Loucy (cell line): ENCODE results near the gene TMEM235.

ENCODE experiments used
- H2AFZ ChIP-seq: fragments of 200-600 bp; sonication (generic); 2 replicates; pipeline ENCODE4 v1.6.0; 2016; ENCODE audit warnings: antibody characterized with exemption, mild to moderate bottlenecking, low read length, moderate library complexity
- H3F3A ChIP-seq: fragments of 200-600 bp; 2 replicates; pipeline ENCODE4 v1.6.0; 2016; ENCODE audit warnings: antibody characterized with exemption, low read depth, mild to moderate bottlenecking
- H3K27me3 ChIP-seq: fragments of 200-600 bp; sonication (generic); 2 replicates; pipeline ENCODE4 v1.6.1; 2014; ENCODE audit warnings: low read length, mild to moderate bottlenecking; ENCODE audit not compliant: insufficient read depth, poor library complexity, severe bottlenecking
- H3K36me3 ChIP-seq: fragments of 200-600 bp; sonication (generic); 2 replicates; pipeline ENCODE4 v1.6.1; 2016; ENCODE audit warnings: low read length; ENCODE audit not compliant: insufficient read depth
- H3K4me1 ChIP-seq: fragments of 200-600 bp; sonication (generic); 2 replicates; pipeline ENCODE4 v1.5.1; 2014; ENCODE audit warnings: low read length, mild to moderate bottlenecking; ENCODE audit not compliant: insufficient read depth, poor library complexity, severe bottlenecking
- H3K4me2 ChIP-seq: fragments of 200-600 bp; sonication (generic); 2 replicates; pipeline ENCODE4 v1.6.0; 2014; ENCODE audit warnings: antibody characterized with exemption, low read length, low read depth, mild to moderate bottlenecking; ENCODE audit not compliant: poor library complexity, severe bottlenecking
- H3K4me3 ChIP-seq: fragments of 200-600 bp; sonication (generic); 2 replicates; pipeline ENCODE4 v1.5.1; 2014; ENCODE audit warnings: low read length, mild to moderate bottlenecking, mixed read lengths; ENCODE audit not compliant: poor library complexity, severe bottlenecking
- H3K79me2 ChIP-seq: fragments of 200-600 bp; sonication (generic); 2 replicates; pipeline ENCODE4 v1.6.1; 2014; ENCODE audit warnings: low read length; ENCODE audit not compliant: insufficient read depth
- H3K9ac ChIP-seq: fragments of 200-600 bp; sonication (generic); 2 replicates; pipeline ENCODE4 v1.6.0; 2014; ENCODE audit warnings: mild to moderate bottlenecking, low read depth, low read length, moderate library complexity; ENCODE audit not compliant: poor library complexity, severe bottlenecking
- H3K9me2 ChIP-seq: fragments of 200-600 bp; sonication (generic); replicated peaks from 2 replicates; pipeline ENCODE4 v1.6.1; 2016; ENCODE audit warnings: low read depth, low read length, mixed read lengths
- H3K9me3 ChIP-seq: fragments of 200-600 bp; sonication (generic); 2 replicates; pipeline ENCODE4 v1.6.1; 2014; ENCODE audit warnings: mild to moderate bottlenecking, antibody characterized with exemption, low read length, low read depth; ENCODE audit not compliant: insufficient read depth
- H4K20me1 ChIP-seq: fragments of 200-600 bp; sonication (generic); 2 replicates; pipeline ENCODE4 v1.6.0; 2014; ENCODE audit warnings: antibody characterized with exemption, low read length, mild to moderate bottlenecking; ENCODE audit not compliant: insufficient read depth, poor library complexity, severe bottlenecking
- CTCF ChIP-seq: fragments of 200-600 bp; sonication (generic); conservative IDR thresholded peaks from 2 replicates; pipeline ENCODE4 v1.5.1; 2014; ENCODE audit warnings: mild to moderate bottlenecking, antibody characterized with exemption, low read length
- EZH2phosphoT487 ChIP-seq: fragments of 200-600 bp; IDR thresholded peaks from 2 replicates; pipeline ENCODE4 v1.6.1; 2018; ENCODE audit warnings: antibody characterized with exemption, mild to moderate bottlenecking, moderate library complexity, borderline replicate concordance

Gene TMEM235

DNA sequence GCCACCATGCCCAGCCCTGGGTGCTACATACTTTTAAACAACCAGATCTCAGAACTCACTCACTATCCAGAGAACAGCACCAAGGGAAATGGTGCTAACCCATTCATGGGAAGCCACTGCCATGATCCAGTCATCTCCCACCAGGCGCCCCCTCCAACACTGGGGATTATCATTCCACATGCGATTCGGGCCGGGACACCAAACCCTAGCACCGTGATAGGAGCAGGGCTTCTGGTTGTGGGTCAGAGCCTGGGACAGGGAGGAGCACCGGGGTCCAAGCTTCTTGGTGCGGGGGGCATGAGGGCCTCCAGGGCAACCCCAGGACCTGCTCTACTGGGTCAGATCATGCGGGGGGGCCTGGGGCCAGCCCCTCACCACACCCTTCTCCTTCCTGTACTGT is 4.5 kb downstream of the TMEM235 start:
- no peaks in the 10 kb centered on the region for H3K9me2 ChIP-seq
- H3K27me3 ChIP-seq: no peaks in the 10 kb centered on the region
- TF ChIP-seq EZH2phosphoT487 (no peak), CTCF (no peak)
- H3K4me3 ChIP-seq: no peak overlapping the region
- no peaks in the 10 kb centered on the region for H3K9me3 ChIP-seq
- no peaks in the 10 kb centered on the region for H3K79me2 ChIP-seq
- H3K4me1 ChIP-seq: no peaks in the 10 kb centered on the region
- no peaks in the 10 kb centered on the region for H4K20me1 ChIP-seq
- no peak overlapping the region for H3K4me2 ChIP-seq
- no peaks in the 10 kb centered on the region for H3F3A ChIP-seq
- no peaks in the 10 kb centered on the region for H3K36me3 ChIP-seq
- H3K9ac ChIP-seq: no peak overlapping the region
- no peak overlapping the region for H2AFZ ChIP-seq

GRCh38 chr17:78236362-78237127 is 5.1 kb downstream of the TMEM235 start:
- H3K9me3 ChIP-seq: no peaks in the 10 kb centered on the region
- no peaks in the 10 kb centered on the region for H3F3A ChIP-seq
- no peak overlapping the region for H3K9ac ChIP-seq
- H3K4me1 ChIP-seq: peaks cover 2% of the 10 kb centered on the region
- no peaks in the 10 kb centered on the region for H4K20me1 ChIP-seq
- H3K27me3 ChIP-seq: no peaks in the 10 kb centered on the region
- H3K9me2 ChIP-seq: no peaks in the 10 kb centered on the region
- TF ChIP-seq CTCF (no peak), EZH2phosphoT487 (no peak)
- no peaks in the 10 kb centered on the region for H3K79me2 ChIP-seq
- no peaks in the 10 kb centered on the region for H3K36me3 ChIP-seq
- H3K4me2 ChIP-seq: no peak overlapping the region
- H3K4me3 ChIP-seq: no peak overlapping the region
- no peak overlapping the region for H2AFZ ChIP-seq

GRCh38 chr17:78237401-78238012 is 6.1 kb downstream of the TMEM235 start:
- Histone ChIP-seq H3K9ac (no peak overlapping the region), H4K20me1 (no peaks in the 10 kb centered on the region), H3K36me3 (no peaks in the 10 kb centered on the region), H3F3A (no peaks in the 10 kb centered on the region), H3K4me3 (no peak overlapping the region), H3K9me3 (no peaks in the 10 kb centered on the region), H3K4me2 (no peak overlapping the region), H3K27me3 (no peaks in the 10 kb centered on the region), H2AFZ (no peak overlapping the region), H3K9me2 (no peaks in the 10 kb centered on the region), H3K4me1 (peaks cover 12% of the 10 kb centered on the region), H3K79me2 (no peaks in the 10 kb centered on the region)
- TF ChIP-seq CTCF: no peak
- TF ChIP-seq EZH2phosphoT487: no peak
